NT2/D1 (cell line): ENCODE results near the gene GOLGA8J.
"Not testable (repeated sequence)": the region's sequence is repeated elsewhere in the genome, so short reads cannot be mapped to it uniquely, and the experiment has no call there.

ENCODE experiments used
- DNase-seq: peaks from one replicate; pipeline ENCODE4 v3.0.0-alpha.2; 2011; ENCODE audit warnings: low read depth, low spot score
- H3K27me3 ChIP-seq: 2 replicates; pipeline ENCODE4 v1.6.0; 2011; ENCODE audit warnings: mild to moderate bottlenecking; ENCODE audit not compliant: insufficient read length, insufficient read depth
- H3K36me3 ChIP-seq: 2 replicates; pipeline ENCODE4 v1.6.1; 2011; ENCODE audit warnings: mild to moderate bottlenecking, low read length, mixed read lengths; ENCODE audit not compliant: insufficient read depth, insufficient read length
- H3K4me1 ChIP-seq: 2 replicates; pipeline ENCODE4 v1.5.1; 2011; ENCODE audit not compliant: insufficient read depth, insufficient read length
- H3K4me3 ChIP-seq: 2 replicates; pipeline ENCODE4 v1.5.1; 2011; ENCODE audit warnings: low read depth; ENCODE audit not compliant: insufficient read length
- H3K9ac ChIP-seq: 2 replicates; pipeline ENCODE4 v1.6.0; 2011; ENCODE audit warnings: low read depth; ENCODE audit not compliant: insufficient read length
- H3K9me3 ChIP-seq: 2 replicates; pipeline ENCODE4 v1.5.1; 2011; ENCODE audit warnings: mild to moderate bottlenecking, low read length; ENCODE audit not compliant: insufficient read depth
- SUZ12 ChIP-seq: IDR thresholded peaks from 2 replicates; pipeline ENCODE4 v1.6.1; 2011; ENCODE audit not compliant: insufficient read length, insufficient read depth; ENCODE audit errors: extremely low read depth
- YY1 ChIP-seq: IDR thresholded peaks from 2 replicates; pipeline ENCODE4 v1.6.1; 2011; ENCODE audit not compliant: insufficient read length, insufficient read depth
- ZNF274 ChIP-seq: IDR thresholded peaks from 2 replicates; pipeline ENCODE4 v1.6.1; 2011; ENCODE audit warnings: mild to moderate bottlenecking, low read depth, low read length

The GOLGA8J gene

DNA sequence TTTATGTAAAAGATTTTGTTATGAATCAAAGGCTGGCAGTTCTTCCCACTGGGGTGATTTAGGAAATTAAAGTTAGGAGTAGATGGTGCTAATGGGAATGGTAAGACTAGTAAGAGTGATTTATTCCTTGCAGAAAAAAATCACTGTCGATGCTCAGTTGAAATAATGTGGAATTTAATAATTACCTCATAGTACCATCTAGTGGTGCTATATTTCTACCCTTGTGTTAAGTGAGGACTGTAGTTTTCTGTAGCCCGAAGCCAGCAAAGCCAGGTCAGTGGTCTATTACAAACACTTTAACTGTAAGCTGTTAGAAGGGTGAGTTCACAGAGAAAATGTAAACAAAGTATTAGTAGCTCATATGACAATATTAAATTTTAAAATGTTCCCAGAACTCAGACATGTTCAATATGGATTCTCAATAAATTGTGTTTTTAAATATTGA lies 39.5 kb upstream of the GOLGA8J start:
- Histone ChIP-seq H3K4me3 (no peak overlapping the region), H3K4me1 (no peaks in the 10 kb centered on the region), H3K27me3 (no peaks in the 10 kb centered on the region), H3K9ac (no peak overlapping the region), H3K9me3 (no peaks in the 10 kb centered on the region), H3K36me3 (no peaks in the 10 kb centered on the region)
- no peak for DNase-seq
- no peak for TF ChIP-seq YY1
- no peak for TF ChIP-seq SUZ12
- TF ChIP-seq ZNF274: no peak

DNA sequence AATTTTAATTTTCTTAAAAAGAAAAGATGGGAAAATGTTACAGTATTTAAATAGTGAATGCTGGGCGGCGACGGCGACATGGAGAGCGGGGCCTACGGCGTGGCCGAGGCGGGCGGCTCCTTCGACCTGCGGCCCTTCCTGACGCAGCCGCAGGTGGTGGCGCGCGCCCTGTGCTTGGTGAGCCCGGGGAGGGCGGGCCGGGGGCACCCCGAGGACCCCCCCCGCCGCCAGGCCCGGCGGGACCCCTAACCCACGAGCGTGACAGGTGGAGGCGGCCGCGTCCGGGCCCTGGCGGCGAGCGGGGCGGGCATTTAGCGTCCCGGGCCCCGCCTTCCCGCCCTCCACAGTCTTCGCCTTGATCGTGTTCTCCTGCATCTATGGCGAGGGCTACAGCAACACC lies 38.4 kb upstream of the GOLGA8J start:
- Histone ChIP-seq H3K9ac (no peak overlapping the region), H3K9me3 (no peaks in the 10 kb centered on the region), H3K4me3 (no peak overlapping the region), H3K36me3 (no peaks in the 10 kb centered on the region), H3K4me1 (no peaks in the 10 kb centered on the region), H3K27me3 (no peaks in the 10 kb centered on the region)
- no peak for DNase-seq
- TF ChIP-seq SUZ12 (no peak), ZNF274 (no peak), YY1 (no peak)

DNA sequence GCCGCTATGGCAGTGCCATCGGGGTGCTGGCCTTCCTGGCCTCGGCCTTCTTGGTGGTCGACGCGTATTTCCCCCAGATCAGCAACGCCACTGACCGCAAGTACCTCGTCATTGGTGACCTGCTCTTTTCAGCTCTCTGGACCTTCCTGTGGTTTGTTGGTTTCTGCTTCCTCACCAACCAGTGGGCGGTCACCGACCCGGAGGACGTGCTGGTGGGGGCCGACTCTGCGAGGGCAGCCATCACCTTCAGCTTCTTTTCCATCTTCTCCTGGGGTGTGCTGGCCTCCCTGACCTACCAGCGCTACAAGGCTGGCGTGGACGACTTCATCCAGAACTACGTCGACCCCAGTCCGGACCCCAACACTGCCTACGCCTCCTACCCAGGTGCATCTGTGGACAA lies 37.9 kb upstream of the GOLGA8J start:
- H3K4me3 ChIP-seq, H3K4me1 ChIP-seq, H3K27me3 ChIP-seq, H3K9me3 ChIP-seq, DNase-seq, H3K36me3 ChIP-seq, H3K9ac ChIP-seq: not testable (repeated sequence)

DNA sequence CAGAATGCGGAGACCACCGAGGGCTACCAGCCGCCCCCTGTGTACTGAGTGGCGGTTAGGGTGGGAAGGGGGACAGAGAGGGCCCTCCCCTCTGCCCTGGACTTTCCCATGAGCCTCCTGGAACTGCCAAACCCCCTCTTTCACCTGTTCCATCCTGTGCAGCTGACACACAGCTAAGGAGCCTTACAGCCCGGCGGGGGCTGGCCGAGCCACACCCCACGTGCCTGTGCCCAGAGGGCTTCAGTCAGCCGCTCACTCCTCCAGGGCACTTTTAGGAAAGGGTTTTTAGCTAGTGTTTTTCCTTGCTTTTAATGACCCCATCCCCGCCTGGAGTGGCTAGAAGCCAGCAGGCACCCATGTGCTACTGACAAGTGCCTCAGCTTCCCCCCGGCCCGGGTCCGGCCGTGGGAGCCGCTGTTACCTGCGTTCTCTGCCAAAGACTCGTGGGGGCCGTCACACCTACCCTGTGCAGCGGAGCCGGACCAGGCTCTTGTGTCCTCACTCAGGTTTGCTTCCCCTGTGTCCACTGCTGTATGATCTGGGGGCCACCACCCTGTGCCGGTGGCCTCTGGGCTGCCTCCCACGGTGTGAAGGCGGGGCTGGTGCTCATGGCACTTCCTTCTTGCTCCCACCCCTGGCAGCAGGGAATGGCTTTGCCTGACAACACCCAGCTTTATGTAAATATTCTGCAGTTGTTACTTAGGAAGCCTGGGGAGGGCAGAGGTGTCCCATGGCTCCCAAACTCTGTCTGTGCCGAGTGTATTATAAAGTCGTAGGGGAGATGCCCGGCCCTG lies 37.3 kb upstream of the GOLGA8J start:
- not testable (repeated sequence) for H3K9me3 ChIP-seq, H3K36me3 ChIP-seq, H3K4me1 ChIP-seq, H3K9ac ChIP-seq, DNase-seq, H3K27me3 ChIP-seq, H3K4me3 ChIP-seq

DNA sequence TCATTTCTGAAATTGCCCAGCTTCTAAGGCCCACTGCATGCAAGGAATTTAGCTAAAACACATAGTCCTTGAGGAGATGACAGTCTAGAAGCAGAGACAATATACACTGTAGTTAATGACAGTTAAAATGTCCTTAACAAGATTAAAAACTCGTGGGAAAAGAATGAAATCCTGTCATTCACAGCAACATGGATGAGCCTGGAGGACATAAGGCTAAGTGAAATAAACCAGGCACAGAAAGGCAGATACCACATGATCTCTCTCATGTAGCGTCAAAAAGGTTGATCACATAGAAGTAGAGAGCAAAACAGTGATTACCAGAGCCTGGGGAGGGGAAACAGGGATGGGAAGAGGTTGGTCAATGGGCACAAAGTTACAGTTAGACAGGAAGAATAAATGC lies 36.3 kb upstream of the GOLGA8J start:
- Histone ChIP-seq H3K4me1 (no peaks in the 10 kb centered on the region), H3K4me3 (no peak overlapping the region), H3K36me3 (no peaks in the 10 kb centered on the region), H3K9me3 (no peaks in the 10 kb centered on the region), H3K9ac (no peak overlapping the region), H3K27me3 (no peaks in the 10 kb centered on the region)
- no peak for DNase-seq
- TF ChIP-seq ZNF274: no peak
- no peak for TF ChIP-seq YY1
- TF ChIP-seq SUZ12: no peak

DNA sequence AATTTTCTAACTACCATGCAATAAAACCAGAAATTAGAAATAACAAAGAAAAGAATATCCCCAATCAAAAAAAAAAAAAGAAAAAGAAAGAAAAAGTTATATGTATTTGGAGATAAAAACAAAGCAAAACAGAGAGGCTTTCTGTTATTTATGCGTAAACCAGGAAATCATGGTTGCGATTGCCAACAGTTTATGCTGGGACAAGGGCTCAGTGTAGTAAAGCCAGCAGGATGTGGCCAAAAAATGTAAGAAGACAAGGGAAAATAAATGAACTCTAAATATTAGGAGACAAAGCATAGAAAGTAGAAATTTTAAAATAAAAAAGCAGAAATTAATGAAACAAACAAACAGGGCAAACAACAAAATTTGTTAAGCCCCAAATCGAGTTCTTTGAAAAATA lies 27.2 kb upstream of the GOLGA8J start:
- H3K36me3 ChIP-seq: no peaks in the 10 kb centered on the region
- DNase-seq: no peak
- H3K4me3 ChIP-seq: no peak overlapping the region
- no peaks in the 10 kb centered on the region for H3K4me1 ChIP-seq
- no peak overlapping the region for H3K9ac ChIP-seq
- no peaks in the 10 kb centered on the region for H3K27me3 ChIP-seq
- no peaks in the 10 kb centered on the region for H3K9me3 ChIP-seq
- no peak for TF ChIP-seq ZNF274
- no peak for TF ChIP-seq SUZ12
- no peak for TF ChIP-seq YY1

DNA sequence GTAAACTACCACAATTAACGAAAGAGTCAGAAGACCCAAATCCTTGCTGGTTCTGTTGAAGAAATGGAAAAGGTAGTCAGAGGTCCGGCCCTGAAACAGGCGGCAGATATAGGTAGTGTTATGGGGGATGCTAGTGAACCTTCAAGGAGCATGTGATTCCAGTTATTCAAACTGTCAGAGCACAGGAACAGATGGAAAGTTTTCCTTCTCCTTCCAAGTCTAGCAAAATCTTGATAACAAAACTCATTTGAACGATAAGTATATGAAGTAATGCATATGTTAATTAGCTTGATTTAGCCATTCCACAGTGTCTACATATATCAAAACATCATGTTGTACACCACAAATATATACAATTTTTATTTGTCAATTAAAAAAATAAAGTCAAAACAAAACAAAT lies 26.6 kb upstream of the GOLGA8J start:
- DNase-seq: no peak
- no peaks in the 10 kb centered on the region for H3K4me1 ChIP-seq
- H3K9ac ChIP-seq: no peak overlapping the region
- no peaks in the 10 kb centered on the region for H3K9me3 ChIP-seq
- no peak overlapping the region for H3K4me3 ChIP-seq
- no peak for TF ChIP-seq YY1
- H3K27me3 ChIP-seq: no peaks in the 10 kb centered on the region
- H3K36me3 ChIP-seq: no peaks in the 10 kb centered on the region

DNA sequence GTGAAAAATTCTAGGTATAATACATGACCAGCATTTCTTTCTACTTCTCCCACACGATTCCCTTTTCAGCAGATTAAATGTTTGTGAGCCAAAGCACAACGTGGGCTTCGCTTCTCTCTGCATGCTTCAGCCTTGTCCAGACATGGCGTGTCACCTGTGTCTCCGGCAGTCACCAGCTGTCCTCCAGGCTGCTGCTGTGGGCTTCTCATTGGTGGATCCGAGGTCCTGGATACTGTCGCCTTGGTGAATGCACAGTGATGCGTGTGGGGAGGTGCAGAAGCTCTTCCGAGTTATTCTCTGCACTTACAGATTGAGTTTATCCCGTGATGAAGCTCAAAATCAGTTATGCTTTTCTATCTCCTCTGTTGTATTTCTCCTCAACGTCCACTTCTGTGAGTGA lies 23.0 kb upstream of the GOLGA8J start:
- no peak for DNase-seq
- H3K4me1 ChIP-seq: no peaks in the 10 kb centered on the region
- no peak overlapping the region for H3K9ac ChIP-seq
- H3K27me3 ChIP-seq: no peaks in the 10 kb centered on the region
- no peaks in the 10 kb centered on the region for H3K9me3 ChIP-seq
- TF ChIP-seq SUZ12 (no peak), ZNF274 (no peak), YY1 (no peak)
- no peaks in the 10 kb centered on the region for H3K36me3 ChIP-seq
- no peak overlapping the region for H3K4me3 ChIP-seq
